HG02610 (cell line): Measurements from ENCODE around the gene DNASE1L2.

Source experiments
- ATAC-seq: cut with Tn5 transposase; IDR thresholded peaks from one replicate; pipeline ENCODE4 v1.9.1; 2021; ENCODE audit warnings: mild to moderate bottlenecking, moderate library complexity; ENCODE audit not compliant: unreplicated experiment

DNASE1L2 gene

GRCh38 chr16:2284001-2284770, 47.9 kb downstream of the DNASE1L2 start:
- ATAC-seq = no peak

- no peak for ATAC-seq
Observed at GRCh38 chr16:2284797-2285576, 48.7 kb downstream of the DNASE1L2 start.

GRCh38 chr16:2285731-2286191, 49.5 kb downstream of the DNASE1L2 start:
- ATAC-seq = no peak

GRCh38 chr16:2286550-2286949, 50.3 kb downstream of the DNASE1L2 start:
- no peak for ATAC-seq

GRCh38 chr16:2287916-2288547, 51.8 kb downstream of the DNASE1L2 start:
- ATAC-seq = no peak
